ENCODE results near the gene SEMA4A. TPM values are rescaled to one million over a fixed set of nuclear protein-coding genes. Genes with fewer than 3 reads are reported as not detected.
A peak's percentile ranks its signal among the peaks of the same experiment; 100 is the strongest.
"Not testable (repeated sequence)": the region's sequence is repeated elsewhere in the genome, so short reads cannot be mapped to it uniquely, and the experiment has no call there.

The SEMA4A gene
- total RNA-seq: 0.69 TPM
- long read RNA-seq, partial matches to known transcripts: 0 of 2 reads
- long read RNA-seq, other reads (novel, unspliced or antisense): 2 of 2 reads

DNA sequence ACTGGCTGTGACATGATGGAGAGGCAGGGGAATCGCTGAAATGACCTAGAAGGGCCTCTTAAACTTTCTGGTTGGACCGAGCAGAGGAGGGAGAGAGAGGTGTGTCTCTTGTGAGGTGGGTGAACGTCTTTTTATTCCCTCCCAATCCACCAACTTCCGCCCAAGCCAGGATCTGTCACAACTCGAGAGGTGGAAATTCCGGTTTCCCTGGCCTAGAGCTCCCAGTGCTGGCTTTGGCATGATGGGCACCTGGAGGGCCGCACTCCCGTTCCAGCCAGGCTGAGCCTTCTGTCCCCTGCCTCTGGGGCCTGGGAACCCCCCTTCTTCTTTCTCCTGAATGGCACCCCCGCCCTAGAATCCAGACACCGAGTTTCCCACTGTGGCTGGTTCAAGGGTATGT, at the start of gene SEMA4A:
Gene SEMA4A (plus strand): TSS at position 224 of the 400 bp plus-strand sequence. CDS start 994 bp downstream, outside the sequence.
- no peak for DNase-seq
- ATAC-seq: no peak
- intact Hi-C loops (cut with micrococcal nuclease): no loop called here

DNA sequence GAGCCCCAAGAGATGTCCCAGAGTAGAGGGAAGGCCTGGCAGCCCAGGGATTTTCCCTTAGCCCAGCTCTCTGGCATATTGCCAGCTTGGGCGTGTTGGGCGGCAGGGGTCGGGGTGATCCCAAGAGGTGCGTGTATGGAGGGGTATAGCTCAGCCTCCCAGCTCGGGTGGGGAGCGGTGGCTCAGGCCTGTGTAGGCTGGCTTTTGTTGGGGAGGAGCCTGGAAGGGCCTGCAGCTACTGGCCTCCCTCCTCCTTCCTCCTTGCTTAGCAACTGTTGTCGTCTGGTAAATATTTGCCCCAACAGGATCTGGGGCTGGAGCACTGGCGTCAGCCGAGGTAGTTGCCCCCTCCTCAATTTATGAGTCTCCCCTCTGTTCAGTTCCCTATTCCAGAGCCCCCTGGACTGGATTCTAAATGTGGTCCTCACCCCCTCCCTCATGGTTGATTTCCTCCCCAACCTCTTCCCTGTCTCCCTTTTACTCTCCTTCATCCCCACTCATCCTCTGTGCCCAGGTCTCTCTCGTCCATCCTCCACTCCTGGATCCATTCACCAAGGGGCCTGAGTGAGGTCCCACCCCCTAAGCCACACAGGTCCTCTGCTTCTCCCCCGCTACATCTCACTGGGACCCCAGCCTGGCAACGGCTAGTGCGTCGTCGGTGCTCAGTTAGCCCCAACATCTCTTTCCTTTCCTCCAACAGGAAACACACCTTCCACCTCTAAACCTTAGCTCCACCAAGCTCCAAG, 49.1 kb upstream of the SEMA4A start:
- DNase-seq (peak; percentile 79), ATAC-seq (peak; percentile 62)
- intact Hi-C loops (cut with micrococcal nuclease): no loop called here

- intact Hi-C loops (cut with micrococcal nuclease): no loop called here
- DNase-seq: peak; percentile 45
- ATAC-seq: no peak
Observed at GRCh38 chr1:156104861-156105832, 48.2 kb upstream of the SEMA4A start.

GRCh38 chr1:156106624-156107488, 46.5 kb upstream of the SEMA4A start:
- DNase-seq: peak; percentile 56
- ATAC-seq: peak; percentile 34
- intact Hi-C loops (cut with micrococcal nuclease): no loop called here

- DNase-seq (no peak), ATAC-seq (no peak)
- intact Hi-C loops (cut with micrococcal nuclease): no loop called here
Observed at GRCh38 chr1:156108057-156108456, 45.3 kb upstream of the SEMA4A start.

- ATAC-seq (no peak), DNase-seq (no peak)
- intact Hi-C loops (cut with micrococcal nuclease): no loop called here
Observed at GRCh38 chr1:156108664-156109241, 44.6 kb upstream of the SEMA4A start.

GRCh38 chr1:156110252-156110651, 43.1 kb upstream of the SEMA4A start:
- DNase-seq (no peak), ATAC-seq (no peak)
- intact Hi-C loops (cut with micrococcal nuclease): no loop called here

- DNase-seq (no peak), ATAC-seq (no peak)
- intact Hi-C loops (cut with micrococcal nuclease): no loop called here
Observed at GRCh38 chr1:156111355-156111962, 41.9 kb upstream of the SEMA4A start.

- DNase-seq (no peak), ATAC-seq (no peak)
- intact Hi-C loops (cut with micrococcal nuclease): no loop called here
Observed at GRCh38 chr1:156112276-156113137, 40.9 kb upstream of the SEMA4A start.

DNA sequence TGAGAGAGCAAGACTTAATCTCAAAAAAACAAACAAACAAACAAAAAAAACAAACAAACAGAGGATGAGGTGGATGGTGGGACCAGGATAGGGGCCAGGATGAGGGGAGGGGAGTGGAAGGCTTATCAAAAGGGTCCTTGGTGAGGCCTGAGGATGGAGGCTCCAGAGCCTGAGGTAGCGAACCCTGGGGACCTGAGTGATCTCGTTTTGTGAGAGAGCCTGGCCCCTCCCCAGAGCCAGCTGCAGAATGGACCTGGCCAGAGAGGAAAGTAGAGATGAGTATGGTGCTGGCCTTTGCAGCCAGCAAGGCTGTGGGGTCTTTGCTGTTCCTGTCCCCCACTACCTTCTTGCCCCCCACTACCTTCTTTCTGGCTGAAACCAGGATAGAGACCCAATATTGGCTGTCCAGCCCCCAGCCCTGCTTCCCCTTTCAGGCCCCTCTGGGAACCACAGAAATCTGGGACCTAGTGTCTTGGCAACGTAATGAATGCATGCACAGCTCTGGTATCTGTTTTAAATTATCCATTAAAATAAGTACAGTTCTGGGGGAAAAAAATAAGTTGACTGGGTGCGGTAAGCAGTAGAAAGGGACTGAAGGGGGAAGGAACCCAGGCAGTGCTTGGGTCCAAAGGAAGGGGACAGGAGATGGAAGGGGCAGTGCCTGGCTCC, 40.0 kb upstream of the SEMA4A start:
- intact Hi-C loops (cut with micrococcal nuclease): no loop called here

DNA sequence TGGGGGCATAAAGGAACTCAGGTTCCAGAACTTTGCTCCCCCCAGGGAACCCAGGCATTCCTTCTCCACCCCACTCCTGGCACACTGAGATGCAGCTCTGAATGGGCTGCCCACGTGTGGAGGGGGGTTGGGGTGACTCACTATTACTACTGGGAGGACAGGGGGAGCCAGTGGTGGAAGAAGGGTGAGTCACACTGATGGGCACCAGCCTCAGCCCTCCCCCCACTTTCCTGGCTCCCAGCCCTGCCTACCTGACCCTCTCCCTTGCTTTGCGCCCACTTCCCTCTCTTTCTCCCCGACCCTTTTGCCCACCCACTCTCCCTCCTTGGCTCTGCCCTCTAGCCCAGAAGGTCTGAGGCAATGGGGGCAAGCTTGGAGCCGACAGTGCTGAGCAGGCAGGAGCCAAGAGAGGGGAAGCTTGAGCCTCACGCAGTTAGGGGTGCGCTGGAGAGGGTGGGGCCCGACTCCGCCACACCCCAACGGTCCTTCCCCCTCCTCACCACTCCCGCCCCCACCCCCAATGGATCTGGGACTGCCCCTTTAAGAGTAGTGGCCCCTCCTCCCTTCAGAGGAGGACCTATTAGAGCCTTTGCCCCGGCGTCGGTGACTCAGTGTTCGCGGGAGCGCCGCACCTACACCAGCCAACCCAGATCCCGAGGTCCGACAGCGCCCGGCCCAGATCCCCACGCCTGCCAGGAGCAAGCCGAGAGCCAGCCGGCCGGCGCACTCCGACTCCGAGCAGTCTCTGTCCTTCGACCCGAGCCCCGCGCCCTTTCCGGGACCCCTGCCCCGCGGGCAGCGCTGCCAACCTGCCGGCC, 39.1 kb upstream of the SEMA4A start, which contains the start of gene LMNA:
Gene LMNA (plus strand): TSS at position 611 of the 818 bp plus-strand sequence. CDS start 208 bp downstream, outside the sequence.
- ATAC-seq (peak; percentile 88), DNase-seq (peak; percentile 95)
- intact Hi-C loops (cut with micrococcal nuclease): no loop called here

More for the DNA sequence above, 40.0 kb upstream of the SEMA4A start:
- DNase-seq (no peak), ATAC-seq (no peak)

DNA sequence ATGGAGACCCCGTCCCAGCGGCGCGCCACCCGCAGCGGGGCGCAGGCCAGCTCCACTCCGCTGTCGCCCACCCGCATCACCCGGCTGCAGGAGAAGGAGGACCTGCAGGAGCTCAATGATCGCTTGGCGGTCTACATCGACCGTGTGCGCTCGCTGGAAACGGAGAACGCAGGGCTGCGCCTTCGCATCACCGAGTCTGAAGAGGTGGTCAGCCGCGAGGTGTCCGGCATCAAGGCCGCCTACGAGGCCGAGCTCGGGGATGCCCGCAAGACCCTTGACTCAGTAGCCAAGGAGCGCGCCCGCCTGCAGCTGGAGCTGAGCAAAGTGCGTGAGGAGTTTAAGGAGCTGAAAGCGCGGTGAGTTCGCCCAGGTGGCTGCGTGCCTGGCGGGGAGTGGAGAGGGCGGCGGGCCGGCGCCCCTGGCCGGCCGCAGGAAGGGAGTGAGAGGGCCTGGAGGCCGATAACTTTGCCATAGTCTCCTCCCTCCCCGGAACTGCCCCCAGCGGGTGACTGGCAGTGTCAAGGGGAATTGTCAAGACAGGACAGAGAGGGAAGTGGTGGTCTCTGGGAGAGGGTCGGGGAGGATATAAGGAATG, 38.4 kb upstream of the SEMA4A start:
- peak; percentile 58 for ATAC-seq
- intact Hi-C loops (cut with micrococcal nuclease): no loop called here
- peak; percentile 69 for DNase-seq

GRCh38 chr1:156115514-156116374, 37.6 kb upstream of the SEMA4A start:
- DNase-seq: peak; percentile 78
- intact Hi-C loops (cut with micrococcal nuclease): no loop called here

GRCh38 chr1:156116731-156117130, 36.7 kb upstream of the SEMA4A start:
- DNase-seq; intact Hi-C loops (cut with micrococcal nuclease); ATAC-seq: not testable (repeated sequence)

More at GRCh38 chr1:156115514-156116374, 37.6 kb upstream of the SEMA4A start:
- peak; percentile 49 for ATAC-seq
